IMR-90 (cell line): ENCODE data around the gene CELA3A. TPM values are rescaled to one million over a fixed set of nuclear protein-coding genes. Genes with fewer than 3 reads are reported as not detected.

Source experiments
- microRNA-seq, 2 experiments: library from miRNA; stranded (forward) in 1 of 2; unstranded in 1 of 2; fragments of 10-50 nt in 1 of 2; fragments of <30 nt in 1 of 2; gene quantifications in 1 of 2; microRNA quantifications in 1 of 2; one replicate each; pipeline versions ENCODE3 to v1.1.0; 2013 to 2020; ENCODE audit not compliant: insufficient read depth in 1 of 2, insufficient read length in 1 of 2, unreplicated experiment in 1 of 2
- polyA plus RNA-seq, 3 experiments: library from polyadenylated mRNA; depleted of rRNA; stranded (reverse); fragments of >200 nt; gene quantifications; 2 replicates each; pipeline ENCODE4 v1.2.3, GENCODE V29; 2012; ENCODE audit warnings: low replicate concordance in 1 of 3
- small RNA-seq, 5 experiments: library from RNA; depleted of rRNA; stranded (forward); fragments of <200 nt; gene quantifications; one replicate each; pipeline ENCODE3, GENCODE V24; 2012
- total RNA-seq: library from RNA; depleted of rRNA; stranded (reverse); fragments of >200 nt; gene quantifications from 2 replicates; pipeline ENCODE4 v1.2.3, GENCODE V29; 2012; rRNA removed

CELA3A gene
- total and polyA plus RNA-seq, 2 of the 4 experiments (the other 2 are of a cell fraction), result not detected

Small RNA genes lying within 50 kb of the gene (microRNA-seq; reads per million reads assigned to microRNA genes)
- gene RN7SL186P (ENCODE audit: insufficient read depth, insufficient read length) (not detected), gene RN7SL386P (ENCODE audit: insufficient read depth, insufficient read length) (not detected), gene RNU6-1022P (ENCODE audit: insufficient read depth, insufficient read length) (not detected), gene RNU6-776P (ENCODE audit: insufficient read depth, insufficient read length) (not detected)

Small RNA genes lying within 50 kb of the gene (small RNA-seq; reads per million reads assigned to genes)
- gene RN7SL186P, result 0 reads per million in 5 experiments
- 0 reads per million in 5 experiments for gene RN7SL386P
- 0 reads per million in 5 experiments for gene RNU6-1022P
- 0 reads per million in 5 experiments for gene RNU6-776P

Other genes with a start within 250 kb of the CELA3A start
- gene USP48, start 218.5 kb upstream of the CELA3A start, total RNA-seq, result 24.7 and 47.2 TPM in 2 replicates
- gene USP48, start 218.5 kb upstream of the CELA3A start, polyA plus RNA-seq (2012; rRNA removed), result 17.1 and 25.0 TPM in 2 replicates
- not detected in 2 replicates for gene LDLRAD2, start 189.4 kb upstream of the CELA3A start, total RNA-seq
- 0.05 TPM in 1 of 2 replicates, not detected in the other for gene LDLRAD2, start 189.4 kb upstream of the CELA3A start, polyA plus RNA-seq (2012; rRNA removed)
- 15.8 and 23.3 TPM in 2 replicates for gene HSPG2, start 64.3 kb upstream of the CELA3A start, total RNA-seq
- gene HSPG2, start 64.3 kb upstream of the CELA3A start, polyA plus RNA-seq (2012; rRNA removed), result 94.0 and 104 TPM in 2 replicates
- not detected in 2 replicates for gene CELA3B, start 24.6 kb upstream of the CELA3A start, total RNA-seq
- not detected in 2 replicates for gene CELA3B, start 24.6 kb upstream of the CELA3A start, polyA plus RNA-seq (2012; rRNA removed)
- gene CDC42, start 51.1 kb downstream of the CELA3A start, total RNA-seq, result 609 and 676 TPM in 2 replicates
- 143 and 162 TPM in 2 replicates for gene CDC42, start 51.1 kb downstream of the CELA3A start, polyA plus RNA-seq (2012; rRNA removed)
- not detected in 2 replicates for gene WNT4, start 141.4 kb downstream of the CELA3A start, total RNA-seq
- not detected in 2 replicates for gene WNT4, start 141.4 kb downstream of the CELA3A start, polyA plus RNA-seq (2012; rRNA removed)